A673 (cell line): ENCODE measurements around the gene ADAMTS1.

Experiments used
- EZH2 ChIP-seq: fragments of 200-600 bp; sonication (generic); IDR thresholded peaks from 2 replicates; pipeline ENCODE4 v1.6.1; 2017; ENCODE audit warnings: borderline replicate concordance, low read depth, mild to moderate bottlenecking, mixed read lengths, antibody characterized with exemption, low read length; ENCODE audit not compliant: poor library complexity, severe bottlenecking
- TF ChIP-seq, protein P1 (sequence below): fragments of 300-800, 200-600 bp; sonication (generic); conservative IDR thresholded peaks from 2 replicates; pipeline ENCODE4 v1.5.1; 2017; ENCODE audit warnings: low read depth, mild to moderate bottlenecking, antibody characterized with exemption, low read length, moderate library complexity, mixed read lengths

DNA sequence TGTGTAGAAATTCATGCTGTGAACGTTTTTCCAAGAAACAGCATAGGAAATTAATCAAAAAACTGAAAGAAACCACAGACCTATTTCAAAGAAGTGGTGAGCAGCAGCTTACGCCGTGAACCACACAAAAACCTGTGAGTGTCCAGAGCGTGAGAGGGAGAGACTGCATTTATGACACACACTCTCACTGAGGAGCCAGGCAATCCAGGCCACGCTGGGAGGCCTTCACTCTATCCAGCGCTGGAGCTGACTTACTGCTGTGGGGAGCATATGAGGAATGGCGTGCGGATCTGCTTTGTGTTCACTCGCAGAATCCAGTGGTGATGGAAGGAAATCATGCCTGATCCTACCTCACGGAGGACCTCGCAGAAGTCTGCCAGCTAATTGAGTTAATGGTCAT is 12.7 kb downstream of the ADAMTS1 start:
- TF ChIP-seq EZH2 = no peak
- TF ChIP-seq, protein P1, sequence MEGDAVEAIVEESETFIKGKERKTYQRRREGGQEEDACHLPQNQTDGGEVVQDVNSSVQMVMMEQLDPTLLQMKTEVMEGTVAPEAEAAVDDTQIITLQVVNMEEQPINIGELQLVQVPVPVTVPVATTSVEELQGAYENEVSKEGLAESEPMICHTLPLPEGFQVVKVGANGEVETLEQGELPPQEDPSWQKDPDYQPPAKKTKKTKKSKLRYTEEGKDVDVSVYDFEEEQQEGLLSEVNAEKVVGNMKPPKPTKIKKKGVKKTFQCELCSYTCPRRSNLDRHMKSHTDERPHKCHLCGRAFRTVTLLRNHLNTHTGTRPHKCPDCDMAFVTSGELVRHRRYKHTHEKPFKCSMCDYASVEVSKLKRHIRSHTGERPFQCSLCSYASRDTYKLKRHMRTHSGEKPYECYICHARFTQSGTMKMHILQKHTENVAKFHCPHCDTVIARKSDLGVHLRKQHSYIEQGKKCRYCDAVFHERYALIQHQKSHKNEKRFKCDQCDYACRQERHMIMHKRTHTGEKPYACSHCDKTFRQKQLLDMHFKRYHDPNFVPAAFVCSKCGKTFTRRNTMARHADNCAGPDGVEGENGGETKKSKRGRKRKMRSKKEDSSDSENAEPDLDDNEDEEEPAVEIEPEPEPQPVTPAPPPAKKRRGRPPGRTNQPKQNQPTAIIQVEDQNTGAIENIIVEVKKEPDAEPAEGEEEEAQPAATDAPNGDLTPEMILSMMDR = no peak
